SH-SY5Y (cell line): ENCODE results near the gene C4orf51.

ENCODE experiments used
- GATA2 ChIP-seq: IDR thresholded peaks from 2 replicates; pipeline ENCODE4 v1.6.1; 2011; ENCODE audit warnings: mild to moderate bottlenecking, low read depth, low read length
- GATA3 ChIP-seq: IDR thresholded peaks from 2 replicates; pipeline ENCODE4 v1.6.1; 2011; ENCODE audit warnings: low read depth, mild to moderate bottlenecking, low read length, moderate library complexity

The C4orf51 gene

GRCh38 chr4:145734031-145734430 is 54.1 kb downstream of the C4orf51 start:
- TF ChIP-seq GATA2 (no peak), GATA3 (no peak)

GRCh38 chr4:145734576-145735346 is 54.8 kb downstream of the C4orf51 start:
- TF ChIP-seq GATA2: no peak
- no peak for TF ChIP-seq GATA3

GRCh38 chr4:145735347-145735675 is 55.4 kb downstream of the C4orf51 start:
- TF ChIP-seq GATA3: no peak
- no peak for TF ChIP-seq GATA2

- TF ChIP-seq GATA2 (no peak), GATA3 (no peak)
Observed at GRCh38 chr4:145735827-145736226, 55.9 kb downstream of the C4orf51 start.

GRCh38 chr4:145736241-145736831 is 56.4 kb downstream of the C4orf51 start:
- no peak for TF ChIP-seq GATA3
- TF ChIP-seq GATA2: no peak

- no peak for TF ChIP-seq GATA2
- TF ChIP-seq GATA3: no peak
Observed at GRCh38 chr4:145739845-145740244, 59.9 kb downstream of the C4orf51 start.

GRCh38 chr4:145740806-145741205 is 60.9 kb downstream of the C4orf51 start:
- TF ChIP-seq GATA2: no peak

- TF ChIP-seq GATA2 (no peak), GATA3 (no peak)
Observed at GRCh38 chr4:145743641-145744040, 63.7 kb downstream of the C4orf51 start.

- TF ChIP-seq GATA3 (no peak), GATA2 (no peak)
Observed at GRCh38 chr4:145755802-145756201, 75.9 kb downstream of the C4orf51 start.

GRCh38 chr4:145756244-145756643 is 76.3 kb downstream of the C4orf51 start:
- TF ChIP-seq GATA2: no peak
- TF ChIP-seq GATA3: no peak

- no peak for TF ChIP-seq GATA2
- no peak for TF ChIP-seq GATA3
Observed at GRCh38 chr4:145757188-145757587, 77.2 kb downstream of the C4orf51 start.

GRCh38 chr4:145760176-145760575 is 80.2 kb downstream of the C4orf51 start:
- TF ChIP-seq GATA3: no peak
- TF ChIP-seq GATA2: no peak

GRCh38 chr4:145760961-145761929 is 81.3 kb downstream of the C4orf51 start:
- TF ChIP-seq GATA3 (no peak), GATA2 (no peak)

- no peak for TF ChIP-seq GATA2
Observed at GRCh38 chr4:145762719-145763118, 82.8 kb downstream of the C4orf51 start.
